Body of pancreas (tissue), 4 donors: ENCODE measurements around the gene IGFBP6.

Experiments
- POLR2A ChIP-seq, 3 donors: fragments of 450-650 bp; IDR thresholded peaks; one replicate each; pipeline ENCODE4 v1.6.1; 2016; ENCODE audit warnings: antibody characterized with exemption in 3 of 3, mild to moderate bottlenecking in 2 of 3
- TF ChIP-seq, protein P1 (sequence below), 7 experiments: fragments of 450-650 bp in 4 of 7; fragments of 200-600 bp in 3 of 7; sonication (generic) in 3 of 7; IDR thresholded peaks; one replicate each; pipeline ENCODE4 v1.5.1; 2016 to 2019; ENCODE audit warnings: antibody characterized with exemption in 7 of 7

DNA sequence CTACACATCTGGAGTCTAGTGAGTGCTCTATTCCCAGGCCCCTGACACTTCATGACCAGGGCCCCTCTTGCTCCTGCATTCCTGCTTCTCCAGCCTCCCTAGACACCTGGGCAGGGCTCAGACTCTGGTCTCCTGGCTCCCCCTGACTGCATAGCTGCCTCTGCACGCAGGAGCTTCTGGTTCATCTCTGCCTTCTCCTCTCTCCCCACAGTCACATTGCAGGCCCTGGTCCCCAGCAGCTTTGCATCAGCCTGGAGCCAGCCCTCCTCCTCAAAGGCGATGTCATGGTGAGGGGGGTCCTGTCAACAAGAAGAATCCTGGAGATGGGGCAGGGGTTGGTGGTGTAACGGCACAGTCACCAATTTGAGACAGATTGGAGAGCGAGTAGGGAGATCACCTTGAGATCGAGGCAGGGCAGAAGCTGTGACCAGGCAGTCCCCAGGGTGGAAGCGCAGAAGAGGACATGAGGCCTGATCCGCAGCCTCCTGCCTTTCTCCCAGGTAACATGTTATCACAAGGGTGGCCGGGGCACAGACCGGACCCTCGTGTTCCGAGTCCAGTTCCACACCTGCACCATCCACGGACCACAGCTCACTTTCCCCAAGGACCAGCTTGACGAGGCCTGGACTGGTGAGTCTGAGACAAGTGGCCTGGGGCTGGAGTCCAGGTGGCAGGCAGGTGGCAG is 39.5 kb upstream of the IGFBP6 start:
- TF ChIP-seq, protein P1, sequence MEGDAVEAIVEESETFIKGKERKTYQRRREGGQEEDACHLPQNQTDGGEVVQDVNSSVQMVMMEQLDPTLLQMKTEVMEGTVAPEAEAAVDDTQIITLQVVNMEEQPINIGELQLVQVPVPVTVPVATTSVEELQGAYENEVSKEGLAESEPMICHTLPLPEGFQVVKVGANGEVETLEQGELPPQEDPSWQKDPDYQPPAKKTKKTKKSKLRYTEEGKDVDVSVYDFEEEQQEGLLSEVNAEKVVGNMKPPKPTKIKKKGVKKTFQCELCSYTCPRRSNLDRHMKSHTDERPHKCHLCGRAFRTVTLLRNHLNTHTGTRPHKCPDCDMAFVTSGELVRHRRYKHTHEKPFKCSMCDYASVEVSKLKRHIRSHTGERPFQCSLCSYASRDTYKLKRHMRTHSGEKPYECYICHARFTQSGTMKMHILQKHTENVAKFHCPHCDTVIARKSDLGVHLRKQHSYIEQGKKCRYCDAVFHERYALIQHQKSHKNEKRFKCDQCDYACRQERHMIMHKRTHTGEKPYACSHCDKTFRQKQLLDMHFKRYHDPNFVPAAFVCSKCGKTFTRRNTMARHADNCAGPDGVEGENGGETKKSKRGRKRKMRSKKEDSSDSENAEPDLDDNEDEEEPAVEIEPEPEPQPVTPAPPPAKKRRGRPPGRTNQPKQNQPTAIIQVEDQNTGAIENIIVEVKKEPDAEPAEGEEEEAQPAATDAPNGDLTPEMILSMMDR (IDR thresholded peaks at IDR 0.05), result no peak
- no peak for TF ChIP-seq POLR2A (IDR thresholded peaks at IDR 0.05)
